IMR-90 (cell line): ENCODE measurements around the gene SYT17. TPM values are rescaled to one million over a fixed set of nuclear protein-coding genes. Genes with fewer than 3 reads are reported as not detected.

Experiments
- ATAC-seq: fragments of 200-7000 bp; cut with Tn5 transposase; 2 replicates; pipeline ENCODE4 v1.9.1; 2020; ENCODE audit warnings: low read depth, mild to moderate bottlenecking, moderate library complexity
- BruUV-seq: library from RNA; stranded (reverse); fragments of 400-500 nt; replicated peaks from 2 replicates; lab custom pipeline; 2021; lab: Mats Ljungman, UMichigan
- CTCF ChIA-PET: fragments of 300-600 bp; formaldehyde crosslinking; extraction: SDS; loops from one replicate; lab custom pipeline; 2021; ENCODE audit warnings: antibody characterized with exemption; lab: Yijun Ruan, JAX
- POLR2A ChIA-PET: fragments of 300-600 bp; sonication (Branson Sonifier 250); formaldehyde crosslinking; loops from one replicate; lab custom pipeline; 2022; ENCODE audit warnings: antibody characterized with exemption; ENCODE audit not compliant: unreplicated experiment; lab: Charles Lee
- DNase-seq: peaks from one replicate; pipeline ENCODE4 v3.0.0; 2013
- H2AFZ ChIP-seq: replicated peaks from 2 replicates; pipeline ENCODE3; 2013; ENCODE audit warnings: low read length, mild to moderate bottlenecking; ENCODE audit not compliant: poor library complexity
- H2AK5ac ChIP-seq: 2 replicates; pipeline ENCODE4 v1.6.1; 2013; ENCODE audit warnings: low read depth, low read length, inconsistent platforms
- H2AK9ac ChIP-seq: replicated peaks from 2 replicates; pipeline ENCODE3; 2013; ENCODE audit warnings: mild to moderate bottlenecking, low read depth, low read length, moderate library complexity; ENCODE audit not compliant: poor library complexity
- H2BK120ac ChIP-seq: 2 replicates; pipeline ENCODE4 v1.6.1; 2013; ENCODE audit warnings: low read depth, low read length, inconsistent platforms
- H2BK15ac ChIP-seq: 3 replicates; pipeline ENCODE4 v1.6.1; 2013; ENCODE audit warnings: low read depth, low read length, inconsistent platforms
- H2BK20ac ChIP-seq: 2 replicates; pipeline ENCODE4 v1.6.1; 2013; ENCODE audit warnings: low read depth, mild to moderate bottlenecking, inconsistent platforms, low read length, moderate library complexity
- H2BK5ac ChIP-seq: 2 replicates; pipeline ENCODE4 v1.6.1; 2013; ENCODE audit warnings: mild to moderate bottlenecking, low read depth, low read length, inconsistent platforms; ENCODE audit not compliant: poor library complexity, severe bottlenecking
- H3K14ac ChIP-seq: replicated peaks from 2 replicates; pipeline ENCODE4 v1.6.1; 2013; ENCODE audit warnings: low read depth, low read length, inconsistent platforms
- H3K18ac ChIP-seq: 2 replicates; pipeline ENCODE4 v1.6.1; 2013; ENCODE audit warnings: low read depth, low read length, control low read depth
- H3K23ac ChIP-seq: 2 replicates; pipeline ENCODE4 v1.6.1; 2013; ENCODE audit warnings: low read depth, low read length, inconsistent platforms
- H3K27ac ChIP-seq: 2 replicates; pipeline ENCODE4 v1.5.1; 2013; ENCODE audit warnings: mild to moderate bottlenecking, control low read depth, low read length; ENCODE audit not compliant: insufficient read depth
- H3K27me3 ChIP-seq: 2 replicates; pipeline ENCODE4 v1.6.1; 2013; ENCODE audit warnings: low read length; ENCODE audit not compliant: control insufficient read depth, insufficient read depth
- H3K36me3 ChIP-seq: 2 replicates; pipeline ENCODE4 v1.6.1; 2013; ENCODE audit warnings: low read length, mixed read lengths; ENCODE audit not compliant: control insufficient read depth, insufficient read depth
- H3K4ac ChIP-seq: 2 replicates; pipeline ENCODE4 v1.6.1; 2013; ENCODE audit warnings: low read depth, low read length, inconsistent platforms
- H3K4me1 ChIP-seq: 2 replicates; pipeline ENCODE4 v1.6.1; 2013; ENCODE audit warnings: low read length, mixed read lengths; ENCODE audit not compliant: control insufficient read depth, insufficient read depth
- H3K4me2 ChIP-seq: 2 replicates; pipeline ENCODE4 v1.6.1; 2013; ENCODE audit warnings: low read depth, mild to moderate bottlenecking, control low read depth, low read length, moderate library complexity
- H3K4me3 ChIP-seq: 2 replicates; pipeline ENCODE4 v1.5.1; 2013; ENCODE audit warnings: low read depth, mild to moderate bottlenecking, control low read depth, low read length, moderate library complexity; ENCODE audit not compliant: insufficient read depth
- H3K56ac ChIP-seq: 2 replicates; pipeline ENCODE4 v1.6.1; 2013; ENCODE audit warnings: low read length, inconsistent platforms; ENCODE audit not compliant: insufficient read depth; ENCODE audit errors: extremely low read depth
- H3K79me1 ChIP-seq, 2 experiments: 2 replicates each; pipeline ENCODE4 v1.6.1; 2013; ENCODE audit warnings: low read length in 2 of 2, inconsistent platforms in 1 of 2, low read depth in 1 of 2
- H3K9ac ChIP-seq: 2 replicates; pipeline ENCODE4 v1.6.1; 2013; ENCODE audit warnings: low read depth, low read length, control low read depth
- H3K9me1 ChIP-seq: 2 replicates; pipeline ENCODE4 v1.6.1; 2013; ENCODE audit warnings: low read length, inconsistent platforms; ENCODE audit not compliant: insufficient read depth
- H3K9me3 ChIP-seq: 2 replicates; pipeline ENCODE4 v1.6.1; 2013; ENCODE audit warnings: low read length; ENCODE audit not compliant: control insufficient read depth, insufficient read depth
- H4K20me1 ChIP-seq: 2 replicates; pipeline ENCODE4 v1.6.1; 2013; ENCODE audit warnings: low read length, inconsistent platforms; ENCODE audit not compliant: insufficient read depth
- H4K5ac ChIP-seq: 2 replicates; pipeline ENCODE4 v1.6.1; 2013; ENCODE audit warnings: mild to moderate bottlenecking, low read depth, low read length, control low read depth
- H4K8ac ChIP-seq, 2 experiments: 2 replicates each; pipeline ENCODE4 v1.6.1; 2013; ENCODE audit warnings: low read depth in 2 of 2, low read length in 2 of 2, control low read depth in 1 of 2, inconsistent platforms in 1 of 2
- H4K91ac ChIP-seq: 2 replicates; pipeline ENCODE4 v1.6.1; 2013; ENCODE audit warnings: low read depth, low read length, inconsistent platforms; ENCODE audit not compliant: insufficient read depth
- BHLHE40 ChIP-seq: fragments of 150-350 bp; IDR thresholded peaks from 2 replicates; pipeline ENCODE4 v1.6.1; 2016; ENCODE audit warnings: mild to moderate bottlenecking, low read depth, low read length
- CEBPB ChIP-seq: IDR thresholded peaks from 2 replicates; pipeline ENCODE4 v1.6.1; 2012; ENCODE audit warnings: low read depth, low read length, improper control_type of control experiment
- CTCF ChIP-seq: conservative IDR thresholded peaks from 2 replicates; pipeline ENCODE4 v1.5.1; 2012; ENCODE audit warnings: mild to moderate bottlenecking, low read depth, low read length, improper control_type of control experiment
- FOS ChIP-seq: fragments of 150-350 bp; IDR thresholded peaks from 2 replicates; pipeline ENCODE4 v1.6.1; 2016; ENCODE audit warnings: low read depth, low read length
- MAFK ChIP-seq: IDR thresholded peaks from 2 replicates; pipeline ENCODE4 v1.6.1; 2012; ENCODE audit warnings: low read depth, low read length, improper control_type of control experiment
- POLR2A ChIP-seq: IDR thresholded peaks from 2 replicates; pipeline ENCODE4 v1.6.1; 2012; ENCODE audit warnings: mild to moderate bottlenecking, low read depth, low read length
- RAD21 ChIP-seq: IDR thresholded peaks from 2 replicates; pipeline ENCODE4 v1.6.1; 2012; ENCODE audit warnings: low read length, improper control_type of control experiment
- RCOR1 ChIP-seq: IDR thresholded peaks from 2 replicates; pipeline ENCODE4 v1.6.1; 2012; ENCODE audit warnings: mild to moderate bottlenecking, low read length, improper control_type of control experiment; ENCODE audit not compliant: insufficient replicate concordance
- RFX5 ChIP-seq: IDR thresholded peaks from 2 replicates; pipeline ENCODE4 v1.8.0; 2012; ENCODE audit warnings: low read depth, mild to moderate bottlenecking, low read length, moderate library complexity
- SMC3 ChIP-seq: fragments of 150-350 bp; IDR thresholded peaks from 2 replicates; pipeline ENCODE4 v1.6.1; 2016; ENCODE audit warnings: low read depth, mild to moderate bottlenecking, antibody characterized with exemption, low read length, moderate library complexity
- WGBS, 2 experiments: methylation state at CpG; one replicate each; pipeline versions ENCODE4 v1.1.5 to v1.1.7; 2013; ENCODE audit warnings: missing lambda C conversion rate in 2 of 2; ENCODE audit not compliant: insufficient read length in 1 of 2; ENCODE audit errors: extremely low coverage in 2 of 2; 5-methylcytosine and 5-hydroxymethylcytosine counted together
- dilution Hi-C: fragments of 300-500 bp; cut with HindIII; formaldehyde crosslinking; loops from one replicate; pipeline ENCODE4 v1.14.3; 2018; ENCODE audit warnings: low sequenced_read_pairs; ENCODE audit not compliant: unreplicated experiment
- in situ Hi-C: fragments of 300-500 bp; cut with MboI; formaldehyde crosslinking; loops from 3 replicates; pipeline ENCODE4 v1.14.3; 2019; ENCODE audit warnings: low sequenced_read_pairs, inconsistent platforms, mixed read lengths
- intact Hi-C: fragments of 100-400 bp; cut with micrococcal nuclease; formaldehyde crosslinking; loops from 2 replicates; pipeline ENCODE4 v1.10.0; 2022
- polyA plus RNA-seq, 3 experiments: library from polyadenylated mRNA; depleted of rRNA; stranded (reverse); fragments of >200 nt; gene quantifications; 2 replicates each; pipeline ENCODE4 v1.2.3, GENCODE V29; 2012; ENCODE audit warnings: low replicate concordance in 1 of 3
- total RNA-seq: library from RNA; depleted of rRNA; stranded (reverse); fragments of >200 nt; gene quantifications from 2 replicates; pipeline ENCODE4 v1.2.3, GENCODE V29; 2012

The SYT17 gene
- total and polyA plus RNA-seq, 2 of the 4 experiments (the other 2 are of a cell fraction), result not detected

GRCh38 chr16:19304750-19305149 lies 136.7 kb downstream of the SYT17 start:
- POLR2A ChIA-PET, result no interaction called here
- ATAC-seq, result no peak
- dilution Hi-C loops, result no loop called here

More at GRCh38 chr16:19304750-19305149, 136.7 kb downstream of the SYT17 start:
- Histone ChIP-seq H3K27me3 (no peaks in the 10 kb centered on the region), H3K4me3 (no peak overlapping the region), H2AK5ac (no peak overlapping the region), H2BK20ac (no peak overlapping the region), H3K56ac (no peak overlapping the region), H3K27ac (no peak overlapping the region), H3K4me1 (no peaks in the 10 kb centered on the region), H4K8ac (no peak overlapping the region), H2BK120ac (no peak overlapping the region), H2AK9ac (peak overlapping the region; percentile 11), H3K14ac (no peak overlapping the region), H2BK5ac (no peak overlapping the region), H3K9me3 (no peaks in the 10 kb centered on the region), H3K23ac (no peak overlapping the region), H2BK15ac (no peak overlapping the region), H3K18ac (no peak overlapping the region), H3K36me3 (no peaks in the 10 kb centered on the region), H3K9ac (no peak overlapping the region), H3K4ac (no peak overlapping the region), H4K5ac (no peak overlapping the region), H4K91ac (no peak overlapping the region), H2AFZ (no peak overlapping the region), H3K9me1 (no peaks in the 10 kb centered on the region), H3K79me1 (no peaks in the 10 kb centered on the region), H3K4me2 (no peak overlapping the region), H4K20me1 (no peaks in the 10 kb centered on the region)
- no CpG with 5 or more reads among the region's 2 CpGs for WGBS, 2 experiments
- TF ChIP-seq CEBPB, result no peak
- TF ChIP-seq RCOR1, result no peak
- no peak for TF ChIP-seq BHLHE40
- no peak for TF ChIP-seq CTCF
- no peak for TF ChIP-seq MAFK
- TF ChIP-seq SMC3, result no peak
- TF ChIP-seq RFX5, result no peak
- no peak for TF ChIP-seq RAD21
- TF ChIP-seq POLR2A, result no peak
- no peak for TF ChIP-seq FOS
- no TSS peak for BruUV-seq
- DNase-seq, result no peak
- CTCF ChIA-PET, result no interaction called here
- in situ Hi-C loops, result no loop called here
- intact Hi-C loops, result no loop called here
